Bronchial epithelial cell (primary cell): ENCODE measurements around the gene SPAG16. TPM values are rescaled to one million over a fixed set of nuclear protein-coding genes. Genes with fewer than 3 reads are reported as not detected.
A peak's percentile ranks its signal among the peaks of the same experiment; 100 is the strongest.

ENCODE experiments used
- DNase-seq: peaks from one replicate; pipeline ENCODE4 v3.0.0-alpha.2; 2010; ENCODE audit warnings: low read depth
- FAIRE-seq: peaks from 2 replicates; lab custom pipeline; 2011; peaks lifted over from hg19 to GRCh38; lab: Jason Lieb, UNC
- H3K27me3 ChIP-seq: 2 replicates; pipeline ENCODE4 v1.5.1; 2011; ENCODE audit warnings: low read length; ENCODE audit not compliant: control insufficient read depth, insufficient read depth
- H3K36me3 ChIP-seq: 2 replicates; pipeline ENCODE4 v1.5.1; 2011; ENCODE audit warnings: low read length; ENCODE audit not compliant: control insufficient read depth, insufficient read depth
- H3K4me3 ChIP-seq: 2 replicates; pipeline ENCODE4 v1.5.1; 2011; ENCODE audit warnings: mild to moderate bottlenecking, low read depth, low read length, control low read depth
- CTCF ChIP-seq: IDR thresholded peaks from 2 replicates; pipeline ENCODE4 v1.5.1; 2011; ENCODE audit warnings: mild to moderate bottlenecking, moderate library complexity, low read length, control low read depth, inconsistent platforms; ENCODE audit not compliant: insufficient read depth, severe bottlenecking
- total RNA-seq: library from RNA; depleted of rRNA; stranded (reverse); fragments of >200 nt; gene quantifications from 2 replicates; pipeline ENCODE4 v1.2.1, GENCODE V29; 2014

Gene SPAG16
- total RNA-seq, 1 donor from 2014 or later: 10.8 TPM

DNA sequence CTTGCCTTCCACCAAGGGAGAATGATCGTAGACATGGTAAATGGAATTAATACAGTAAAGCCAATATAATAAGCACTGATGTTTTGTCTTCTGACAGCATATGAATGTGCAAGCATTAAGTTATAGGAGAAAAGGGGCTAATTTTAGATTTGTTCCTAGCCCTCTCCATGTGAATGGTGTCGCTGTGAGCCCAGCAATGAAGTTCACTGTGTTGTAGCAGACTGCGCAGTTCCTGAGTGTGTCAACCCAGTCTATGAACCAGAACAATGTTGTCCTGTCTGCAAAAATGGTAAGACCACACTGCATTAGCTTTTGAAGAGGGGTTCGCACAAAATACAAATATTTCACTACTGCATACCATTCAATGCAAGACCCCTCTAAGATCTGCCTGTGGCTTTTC is 1152.2 kb downstream of the SPAG16 start:
- H3K4me3 ChIP-seq: no peak overlapping the region
- no peak for TF ChIP-seq CTCF
- no peaks in the 10 kb centered on the region for H3K36me3 ChIP-seq
- no peak for DNase-seq
- no peaks in the 10 kb centered on the region for H3K27me3 ChIP-seq
- FAIRE-seq: peak; percentile 36

DNA sequence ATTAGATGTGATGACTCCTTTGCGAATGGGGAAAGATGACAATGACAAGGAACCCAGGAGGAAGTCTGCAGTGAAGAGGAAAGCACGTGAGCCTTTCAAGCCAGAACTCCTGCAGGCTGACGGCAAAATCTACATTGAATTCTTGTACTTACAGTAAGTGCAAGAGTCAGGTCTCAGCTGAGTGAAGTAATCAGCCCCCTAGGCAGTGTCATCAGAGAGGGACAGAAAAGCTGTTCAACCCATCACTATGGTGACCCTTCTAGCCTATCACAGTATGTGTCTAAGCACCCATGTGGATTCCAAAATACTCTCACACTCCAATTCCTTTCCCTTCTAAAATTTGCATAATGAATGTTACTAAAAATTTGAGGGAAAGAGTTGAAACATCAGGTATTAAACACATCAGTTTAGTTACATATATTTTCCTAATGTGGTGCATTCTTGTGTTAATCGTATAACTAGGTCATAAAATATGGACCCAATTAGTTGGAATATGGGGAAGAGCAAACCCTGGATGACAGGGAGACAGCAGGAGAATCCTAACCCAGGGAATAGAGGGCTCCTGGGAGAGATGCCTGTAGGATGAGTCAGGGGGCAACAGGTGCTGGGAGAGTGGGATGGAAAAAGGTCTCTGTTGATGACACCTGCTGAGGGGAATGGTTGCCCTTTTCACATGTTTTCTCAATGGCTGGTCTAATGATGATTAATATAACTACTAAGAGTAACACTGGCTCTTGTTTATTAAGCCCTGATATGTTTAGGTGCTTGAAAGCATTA is 1166.0 kb downstream of the SPAG16 start:
- Histone ChIP-seq H3K27me3 (no peaks in the 10 kb centered on the region), H3K36me3 (no peaks in the 10 kb centered on the region), H3K4me3 (no peak overlapping the region)
- no peak for TF ChIP-seq CTCF
- no peak for FAIRE-seq
- no peak for DNase-seq

GRCh38 chr2:214451516-214452275 is 1167.4 kb downstream of the SPAG16 start:
- DNase-seq (no peak), FAIRE-seq (no peak)
- TF ChIP-seq CTCF: no peak
- no peaks in the 10 kb centered on the region for H3K36me3 ChIP-seq
- H3K27me3 ChIP-seq: no peaks in the 10 kb centered on the region
- H3K4me3 ChIP-seq: no peak overlapping the region

Other genes with a start within 250 kb of the SPAG16 start
- gene IKZF2, start 132.9 kb upstream of the SPAG16 start, total RNA-seq: 9.0 and 27.4 TPM in 2 replicates